Lower lobe of right lung (tissue), 2 donors: ENCODE measurements around the gene ATXN7L1. TPM values are rescaled to one million over a fixed set of nuclear protein-coding genes. Genes with fewer than 3 reads are reported as not detected.

Source experiments
- ATAC-seq, 2 donors: fragments of 200-7000 bp; cut with Tn5 transposase; one replicate each; pipeline ENCODE4 v1.9.1; 2020 to 2022; ENCODE audit warnings: mild to moderate bottlenecking in 2 of 2, moderate library complexity in 2 of 2
- DNase-seq: peaks from one replicate; pipeline ENCODE4 v3.0.0-alpha.2; 2020
- H3K27ac ChIP-seq: fragments of 200-600 bp; one replicate; pipeline ENCODE4 v1.8.0; 2022
- H3K27me3 ChIP-seq: fragments of 200-600 bp; one replicate; pipeline ENCODE4 v1.8.0; 2022; ENCODE audit warnings: low read depth
- H3K36me3 ChIP-seq: fragments of 200-600 bp; one replicate; pipeline ENCODE4 v1.8.0; 2022; ENCODE audit warnings: mild to moderate bottlenecking
- H3K4me1 ChIP-seq: fragments of 200-600 bp; one replicate; pipeline ENCODE4 v1.8.0; 2022
- H3K4me3 ChIP-seq: fragments of 200-600 bp; one replicate; pipeline ENCODE4 v1.8.0; 2022; ENCODE audit warnings: mild to moderate bottlenecking
- H3K9me3 ChIP-seq: fragments of 200-600 bp; one replicate; pipeline ENCODE4 v1.8.0; 2022
- intact Hi-C: fragments of 100-400 bp; cut with DNase I; formaldehyde crosslinking; loops from one replicate; pipeline ENCODE4 v1.11.0; 2022
- total RNA-seq: library from RNA; stranded (reverse); fragmentation: NEBNext Ultra II Directional; extraction: Animal tissue kit (Norgen Biotek cat#: 25700); gene quantifications from one replicate; pipeline ENCODE4 v1.2.1, GENCODE V29; 2021
- TF ChIP-seq, protein P1 (sequence below): fragments of 200-600 bp; IDR thresholded peaks from one replicate; pipeline ENCODE4 v1.8.0; 2022; ENCODE audit warnings: antibody characterized with exemption, mild to moderate bottlenecking
- donor health status: DM: no; HTN: yes; CAD: no; lungs with severe emphysema.

The ATXN7L1 gene
- total RNA-seq, 1 donor from 2014 or later, result 17.7 TPM

DNA sequence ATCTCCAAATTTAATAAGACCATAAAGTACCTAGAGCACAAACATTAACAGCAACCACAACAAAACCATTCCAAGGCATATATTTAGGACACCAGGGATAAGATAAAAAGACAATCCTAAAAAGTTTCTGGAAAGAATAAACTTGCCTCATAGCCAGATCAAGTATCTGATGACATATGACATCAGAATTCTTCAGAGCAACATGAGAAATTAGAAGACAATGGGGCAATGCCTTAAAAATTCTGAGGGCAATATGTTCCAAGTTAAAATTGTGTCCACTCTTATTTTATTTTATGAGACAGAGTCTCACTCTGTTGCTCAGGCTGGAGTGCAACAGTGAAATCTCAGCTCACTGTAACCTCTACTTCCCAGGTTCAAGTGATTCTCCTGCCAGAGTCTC, 297.9 kb downstream of the ATXN7L1 start:
- Histone ChIP-seq H3K4me1 (peaks cover 8% of the 10 kb centered on the region), H3K36me3 (no peaks in the 10 kb centered on the region), H3K27me3 (peaks cover 7% of the 10 kb centered on the region), H3K27ac (no peak overlapping the region), H3K9me3 (no peaks in the 10 kb centered on the region), H3K4me3 (no peak overlapping the region)
- intact Hi-C loops, result no loop called here
- no peak for DNase-seq
- no peak for ATAC-seq
- TF ChIP-seq, protein P1, sequence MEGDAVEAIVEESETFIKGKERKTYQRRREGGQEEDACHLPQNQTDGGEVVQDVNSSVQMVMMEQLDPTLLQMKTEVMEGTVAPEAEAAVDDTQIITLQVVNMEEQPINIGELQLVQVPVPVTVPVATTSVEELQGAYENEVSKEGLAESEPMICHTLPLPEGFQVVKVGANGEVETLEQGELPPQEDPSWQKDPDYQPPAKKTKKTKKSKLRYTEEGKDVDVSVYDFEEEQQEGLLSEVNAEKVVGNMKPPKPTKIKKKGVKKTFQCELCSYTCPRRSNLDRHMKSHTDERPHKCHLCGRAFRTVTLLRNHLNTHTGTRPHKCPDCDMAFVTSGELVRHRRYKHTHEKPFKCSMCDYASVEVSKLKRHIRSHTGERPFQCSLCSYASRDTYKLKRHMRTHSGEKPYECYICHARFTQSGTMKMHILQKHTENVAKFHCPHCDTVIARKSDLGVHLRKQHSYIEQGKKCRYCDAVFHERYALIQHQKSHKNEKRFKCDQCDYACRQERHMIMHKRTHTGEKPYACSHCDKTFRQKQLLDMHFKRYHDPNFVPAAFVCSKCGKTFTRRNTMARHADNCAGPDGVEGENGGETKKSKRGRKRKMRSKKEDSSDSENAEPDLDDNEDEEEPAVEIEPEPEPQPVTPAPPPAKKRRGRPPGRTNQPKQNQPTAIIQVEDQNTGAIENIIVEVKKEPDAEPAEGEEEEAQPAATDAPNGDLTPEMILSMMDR, result no peak

DNA sequence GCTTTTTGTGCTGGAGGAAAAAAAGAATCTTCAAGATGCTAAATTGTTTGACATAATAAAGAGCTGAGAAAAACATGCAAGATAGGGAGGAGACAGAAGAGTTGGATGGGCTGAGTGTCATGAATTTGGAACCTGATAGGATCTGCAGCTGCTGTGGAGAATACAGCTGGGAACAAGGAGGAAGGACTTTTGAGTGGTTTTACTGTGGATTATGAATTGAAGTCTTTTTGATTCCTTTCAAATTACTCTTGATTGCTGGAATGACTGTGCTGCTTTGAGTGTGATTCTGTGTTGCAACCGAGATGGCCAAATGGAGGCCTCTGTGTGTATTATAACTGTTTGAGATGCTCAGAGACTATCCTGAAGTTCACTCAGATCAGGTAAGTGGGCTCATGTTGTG, 299.1 kb downstream of the ATXN7L1 start:
- TF ChIP-seq, protein P1, result no peak
- Histone ChIP-seq H3K27me3 (peaks cover 7% of the 10 kb centered on the region), H3K4me1 (peaks cover 8% of the 10 kb centered on the region), H3K4me3 (no peak overlapping the region), H3K27ac (no peak overlapping the region), H3K36me3 (no peaks in the 10 kb centered on the region), H3K9me3 (no peaks in the 10 kb centered on the region)
- intact Hi-C loops, result no loop called here
- DNase-seq, result no peak
- ATAC-seq, result no peak

DNA sequence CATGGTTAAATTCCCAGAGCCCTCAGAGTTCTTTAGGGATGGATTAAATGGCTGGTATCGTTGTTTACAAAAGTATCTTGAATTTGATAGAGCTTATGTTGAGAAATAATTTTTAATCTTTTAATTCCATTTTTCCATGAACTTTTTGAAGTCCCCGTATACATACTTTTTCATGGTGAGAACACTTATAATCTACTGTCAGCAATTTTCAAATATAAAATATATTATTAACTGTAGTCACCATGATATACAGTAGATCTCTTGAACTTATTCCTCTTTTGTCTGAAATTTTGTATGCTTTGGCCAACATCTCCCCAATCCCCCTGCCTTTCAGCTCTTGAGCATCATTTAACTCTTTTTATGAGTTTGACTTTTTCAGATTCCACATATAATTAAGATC, 304.5 kb downstream of the ATXN7L1 start:
- Histone ChIP-seq H3K27me3 (no peaks in the 10 kb centered on the region), H3K4me3 (no peak overlapping the region)
- no peak for ATAC-seq

DNA sequence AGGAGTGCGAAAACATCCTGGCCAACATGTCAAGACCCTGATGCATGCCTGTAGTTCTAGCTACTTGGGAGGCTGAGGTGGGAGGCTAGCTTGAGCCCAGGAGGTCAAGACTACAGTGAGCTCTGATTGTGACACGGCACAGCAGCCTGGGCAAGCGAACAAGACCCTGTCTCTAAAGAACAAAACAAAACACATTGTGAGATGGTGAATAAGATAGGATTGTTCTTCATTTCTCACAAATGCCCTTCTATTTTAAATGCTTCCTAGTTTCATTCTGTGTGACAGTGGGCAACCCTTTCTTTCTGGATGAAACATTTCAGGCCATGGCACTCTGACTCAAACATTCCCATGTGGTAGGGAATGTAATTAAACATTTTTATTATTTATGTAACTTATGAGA, 308.6 kb downstream of the ATXN7L1 start:
- Histone ChIP-seq H3K4me3 (no peak overlapping the region), H3K9me3 (no peaks in the 10 kb centered on the region), H3K27me3 (no peaks in the 10 kb centered on the region), H3K27ac (no peak overlapping the region), H3K36me3 (peaks cover 59% of the 10 kb centered on the region), H3K4me1 (no peaks in the 10 kb centered on the region)
- DNase-seq (no peak), ATAC-seq (no peak)
- TF ChIP-seq, protein P1, result no peak
- intact Hi-C loops, result no loop called here

More for the DNA sequence above, 304.5 kb downstream of the ATXN7L1 start:
- Histone ChIP-seq H3K27ac (no peak overlapping the region), H3K9me3 (no peaks in the 10 kb centered on the region), H3K36me3 (peaks cover 20% of the 10 kb centered on the region), H3K4me1 (no peaks in the 10 kb centered on the region)
- intact Hi-C loops, result no loop called here
- no peak for DNase-seq
- TF ChIP-seq, protein P1, result no peak

DNA sequence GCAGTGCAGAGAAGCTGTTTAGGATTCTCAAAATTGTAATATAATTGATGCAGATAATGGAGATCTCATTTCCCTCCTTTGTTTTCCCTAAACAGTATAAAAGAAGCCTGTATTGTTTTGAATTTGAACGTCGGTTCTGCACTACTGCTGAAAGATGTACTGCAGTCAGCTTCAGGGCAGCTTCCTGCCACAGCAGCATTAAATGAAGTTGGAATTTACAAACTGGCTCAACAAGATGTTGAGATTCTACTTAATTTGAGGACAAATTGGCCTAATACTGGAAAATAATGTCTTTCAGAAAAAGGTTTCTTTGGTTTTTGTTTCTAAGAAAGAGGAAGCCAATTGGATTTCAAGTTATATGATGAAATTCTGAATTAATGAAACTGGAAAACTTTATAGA, 309.4 kb downstream of the ATXN7L1 start:
- ATAC-seq, result no peak
- peaks cover 67% of the 10 kb centered on the region for H3K36me3 ChIP-seq
- intact Hi-C loops, result no loop called here
- TF ChIP-seq, protein P1, result no peak
- H3K9me3 ChIP-seq, result no peaks in the 10 kb centered on the region
- H3K4me1 ChIP-seq, result no peaks in the 10 kb centered on the region
- DNase-seq, result no peak
- no peak overlapping the region for H3K27ac ChIP-seq
- no peaks in the 10 kb centered on the region for H3K27me3 ChIP-seq
- no peak overlapping the region for H3K4me3 ChIP-seq

DNA sequence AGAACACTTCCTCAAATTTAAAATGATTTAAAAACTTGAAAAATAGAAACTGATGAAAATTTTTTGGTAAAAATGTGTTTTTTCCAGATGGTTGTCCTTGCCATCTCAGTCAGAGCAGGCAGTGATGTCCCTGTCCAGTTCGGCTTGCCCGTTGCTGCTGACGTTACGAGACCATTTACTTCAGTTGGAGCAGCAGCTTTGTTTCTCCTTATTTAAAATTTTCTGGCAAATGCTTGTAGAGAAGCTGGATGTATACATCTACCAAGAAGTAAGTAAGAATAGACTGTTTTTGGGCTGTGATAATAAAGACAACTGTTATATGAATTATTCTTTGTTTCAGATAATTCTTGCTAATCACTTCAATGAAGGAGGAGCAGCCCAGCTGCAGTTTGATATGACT, 311.2 kb downstream of the ATXN7L1 start:
- Histone ChIP-seq H3K9me3 (no peaks in the 10 kb centered on the region), H3K27ac (no peak overlapping the region), H3K4me1 (no peaks in the 10 kb centered on the region), H3K36me3 (peaks cover 84% of the 10 kb centered on the region), H3K27me3 (no peaks in the 10 kb centered on the region), H3K4me3 (no peak overlapping the region)
- ATAC-seq, result no peak
- TF ChIP-seq, protein P1, result no peak
- no peak for DNase-seq
- intact Hi-C loops, result no loop called here
